Measurements from ENCODE around the gene STARD10.

STARD10 gene, protein sequence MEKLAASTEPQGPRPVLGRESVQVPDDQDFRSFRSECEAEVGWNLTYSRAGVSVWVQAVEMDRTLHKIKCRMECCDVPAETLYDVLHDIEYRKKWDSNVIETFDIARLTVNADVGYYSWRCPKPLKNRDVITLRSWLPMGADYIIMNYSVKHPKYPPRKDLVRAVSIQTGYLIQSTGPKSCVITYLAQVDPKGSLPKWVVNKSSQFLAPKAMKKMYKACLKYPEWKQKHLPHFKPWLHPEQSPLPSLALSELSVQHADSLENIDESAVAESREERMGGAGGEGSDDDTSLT

DNA sequence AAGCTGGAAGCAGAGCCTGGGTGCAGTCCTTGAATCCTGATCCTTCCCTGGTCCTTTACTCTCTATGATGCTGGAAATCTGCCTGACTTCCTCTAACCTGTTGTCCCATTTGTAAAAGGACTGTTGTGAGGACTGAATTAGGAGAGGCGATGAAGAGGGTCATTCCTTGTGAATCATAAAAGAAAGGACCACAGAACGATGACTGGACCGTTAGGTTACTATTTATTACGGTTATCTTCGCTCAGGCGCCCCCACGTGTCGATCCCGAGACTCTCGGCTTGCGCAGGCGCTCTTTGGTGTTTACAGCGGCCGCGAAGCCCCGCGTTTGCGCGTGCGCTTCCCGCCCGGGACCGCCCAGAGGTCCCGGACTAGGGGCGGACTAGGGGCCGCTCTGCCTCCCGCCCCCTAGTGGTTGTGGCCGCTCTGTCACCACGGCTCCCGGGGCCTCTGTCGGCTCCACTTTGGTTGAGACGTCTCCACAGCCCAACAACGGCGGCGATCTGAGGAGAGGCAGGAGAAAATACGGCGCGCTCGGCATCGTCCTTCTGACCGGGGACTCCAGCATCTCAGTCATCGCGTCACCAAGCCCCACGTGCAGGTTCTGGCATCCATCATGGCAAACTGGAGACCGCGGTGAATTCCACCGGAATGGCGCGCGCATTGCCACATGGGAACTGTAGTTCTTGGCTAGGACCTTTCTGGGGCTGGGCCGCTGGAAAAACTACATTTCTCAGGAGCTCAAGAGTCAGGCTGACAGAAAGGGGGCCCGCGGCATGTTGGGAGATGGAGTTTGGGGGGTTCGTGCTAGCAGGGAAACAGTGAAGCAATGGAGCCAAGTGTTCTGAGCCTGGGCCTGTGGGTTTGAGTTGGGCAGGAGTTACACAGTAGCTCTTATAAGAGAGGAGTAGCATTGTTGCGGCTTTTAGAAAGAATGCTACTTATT, at the start of gene STARD10:
STARD10 (minus strand) TSS at position 623 of the 943 bp plus-strand sequence. CDS start 12,866 bp downstream, outside the sequence.
- Histone ChIP-seq H3K4me3 (peak within 1 kb of the TSS; percentile 43 to 57 (median 48)), H3K27ac (peak within 1 kb of the TSS in 20 of 21 experiments; percentile 67 to 95 (median 86))

DNA sequence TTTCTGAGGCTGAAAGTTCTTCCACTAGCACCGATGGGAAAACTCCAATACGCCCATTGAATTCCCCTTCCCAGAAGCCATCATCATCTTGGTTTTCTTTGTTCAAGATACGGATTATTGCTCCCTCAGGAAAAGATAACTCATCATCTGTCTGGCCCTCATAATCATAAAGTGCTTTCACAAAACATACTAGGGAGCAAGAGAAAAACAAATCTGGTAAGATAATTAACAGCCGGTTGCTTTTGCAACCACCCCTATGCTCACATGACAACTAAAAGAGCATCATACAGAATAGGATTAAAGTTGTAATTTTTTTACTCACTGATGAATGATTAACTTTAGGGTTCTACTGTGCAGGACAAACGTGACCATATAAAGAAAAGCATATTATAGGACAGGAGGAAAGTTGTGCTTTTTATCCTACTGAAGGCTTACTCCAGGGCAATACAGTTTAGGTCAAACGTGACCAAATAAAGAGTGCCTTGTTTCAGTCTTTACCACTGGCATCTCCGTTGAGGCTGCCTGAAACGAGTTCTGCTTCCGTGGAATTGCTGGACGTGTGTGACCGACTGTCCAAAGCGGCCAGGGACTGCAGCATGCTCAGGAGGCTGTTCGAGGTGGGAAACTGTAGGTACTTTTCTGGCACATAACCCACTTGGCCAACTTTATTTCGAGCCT, 48.9 kb upstream of the STARD10 start:
- Histone ChIP-seq H3K4me3 (no peak overlapping the region), H3K27ac (peak overlapping the region in 1 of 21 experiments; percentile 18)

DNA sequence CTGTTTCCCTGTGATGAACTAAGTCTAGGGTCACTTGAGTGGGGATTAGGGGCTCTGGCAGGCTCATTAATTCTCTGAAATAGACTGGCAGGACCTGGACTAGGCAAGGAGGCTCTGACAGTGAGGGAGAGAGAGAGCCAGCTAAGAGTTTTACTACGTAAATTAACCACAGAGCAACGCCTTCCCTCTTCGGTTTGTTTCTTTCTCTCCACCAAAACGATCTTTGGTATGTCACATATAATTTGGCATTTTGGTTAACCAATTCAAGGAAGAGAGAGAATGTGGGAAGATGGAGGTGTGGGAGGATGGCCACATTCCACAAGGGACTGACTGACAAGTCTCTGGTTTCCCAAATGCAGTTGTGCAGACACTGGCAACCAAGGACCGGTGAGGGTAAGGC, 48.3 kb upstream of the STARD10 start:
- Histone ChIP-seq H3K27ac (peak overlapping the region in 3 of 21 experiments; percentile 18 to 49 (median 43)), H3K4me3 (no peak overlapping the region)

DNA sequence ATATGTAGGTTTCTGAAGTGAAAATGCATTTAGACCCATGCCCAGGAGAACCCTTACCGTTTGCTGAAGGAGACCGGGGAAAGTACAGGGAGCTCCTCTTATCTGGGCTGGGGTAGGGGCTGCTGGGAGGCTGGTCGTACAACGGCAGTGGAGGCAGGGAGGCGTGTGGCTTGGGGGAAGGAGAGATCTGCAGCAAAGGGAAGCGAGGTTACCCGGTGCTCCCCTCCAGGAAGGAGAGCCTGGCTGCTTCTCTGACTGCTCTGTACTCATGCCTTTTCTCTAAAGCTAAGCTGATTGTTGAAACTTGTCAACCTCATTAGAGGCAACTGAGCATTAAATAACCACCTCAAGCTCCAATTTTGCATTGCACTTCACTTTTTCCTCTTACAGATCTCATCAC, 47.5 kb upstream of the STARD10 start:
- no peak overlapping the region for H3K4me3 ChIP-seq
- no peak overlapping the region for H3K27ac ChIP-seq

DNA sequence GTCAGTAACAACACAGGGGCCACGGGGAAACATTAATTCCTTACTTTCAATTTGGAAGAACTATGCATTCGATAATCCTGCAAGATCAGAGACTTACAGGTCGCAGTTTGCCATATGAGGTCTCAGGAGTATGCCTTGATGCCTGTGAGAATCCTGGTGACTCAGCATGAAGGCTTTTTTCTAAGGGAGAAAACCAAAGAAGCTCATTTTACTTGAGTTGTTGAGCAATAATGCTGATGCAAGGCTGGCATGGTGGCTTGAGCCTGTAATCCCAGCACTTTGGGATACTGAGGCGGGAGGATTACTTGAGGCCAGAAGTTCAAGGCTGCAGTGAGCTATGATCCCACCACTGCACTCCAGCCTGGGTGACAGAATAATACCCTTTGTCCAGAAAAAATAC, 46.9 kb upstream of the STARD10 start:
- no peak overlapping the region for H3K4me3 ChIP-seq
- H3K27ac ChIP-seq, result no peak overlapping the region

DNA sequence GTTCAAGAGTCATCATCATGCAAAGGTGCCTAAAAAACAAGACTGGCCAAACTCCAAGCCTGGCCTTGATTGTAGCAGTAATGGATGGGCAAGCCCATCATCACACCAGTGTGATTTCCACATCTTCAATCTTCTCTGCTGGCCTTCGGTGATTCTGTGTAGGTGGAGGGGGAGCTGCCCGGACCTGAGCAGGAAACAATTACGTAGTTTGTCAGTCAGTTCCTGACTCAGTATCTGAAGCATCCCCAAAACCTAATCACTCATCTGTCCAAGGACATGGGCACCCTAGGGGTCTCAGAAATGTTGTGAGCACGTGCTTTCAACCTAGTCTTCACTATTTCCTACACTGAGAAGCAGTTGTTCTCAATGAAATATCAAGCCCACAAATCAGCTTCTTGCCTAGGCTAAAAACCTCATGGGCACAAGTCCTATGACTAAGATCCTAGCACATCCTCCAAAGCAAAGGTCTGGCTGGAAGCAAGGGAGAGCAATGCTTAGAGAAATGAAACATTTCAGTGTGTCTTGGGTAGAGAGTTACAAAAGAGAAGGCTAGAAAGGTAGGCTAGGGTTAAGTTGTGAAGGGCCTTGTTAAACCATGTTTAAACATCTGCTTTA, 45.0 kb upstream of the STARD10 start:
- Histone ChIP-seq H3K4me3 (no peak overlapping the region), H3K27ac (peak overlapping the region in 5 of 21 experiments; percentile 1 to 34 (median 10))

DNA sequence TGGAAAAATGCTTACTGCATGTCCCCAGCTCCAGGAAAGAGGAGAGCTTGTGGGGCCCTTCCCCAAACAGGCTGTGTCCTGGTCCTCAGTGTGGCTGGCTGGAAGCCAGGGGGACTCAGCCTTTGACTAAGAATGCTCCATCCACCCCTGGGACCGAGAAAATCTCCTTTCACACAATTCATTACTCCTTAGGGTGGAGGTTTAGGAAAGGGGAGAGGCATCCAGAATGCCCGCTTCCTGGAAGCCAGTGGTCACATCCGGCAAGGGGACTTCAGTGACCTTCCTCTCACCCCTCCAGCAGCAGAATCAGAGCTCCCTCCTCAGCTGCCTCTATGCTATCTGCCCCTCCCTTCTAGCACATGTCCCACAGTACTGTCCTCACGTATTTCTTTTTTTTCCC, 42.3 kb upstream of the STARD10 start:
- Histone ChIP-seq H3K27ac (peak overlapping the region in 10 of 21 experiments; percentile 0 to 78 (median 44)), H3K4me3 (no peak overlapping the region)

DNA sequence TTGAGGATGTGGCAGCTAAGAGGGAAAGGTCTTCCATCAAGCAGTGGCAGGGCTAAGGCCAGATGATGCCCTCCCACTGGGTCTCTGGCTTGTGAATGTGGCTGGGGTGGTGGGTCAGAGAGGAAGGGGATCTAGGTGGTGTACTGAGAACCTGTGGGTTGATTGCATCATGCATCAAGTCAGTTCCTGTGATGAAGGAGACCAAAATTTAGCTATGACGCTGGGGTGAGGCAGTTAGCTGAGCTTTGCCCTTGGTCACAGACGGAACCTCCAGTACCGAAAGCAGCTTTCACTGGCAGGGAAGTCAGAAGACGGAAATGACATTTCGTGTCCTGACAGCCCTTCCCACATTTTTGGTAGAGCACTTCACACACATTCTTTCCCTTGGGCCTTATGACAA, 41.1 kb upstream of the STARD10 start:
- H3K27ac ChIP-seq, result peak overlapping the region in 12 of 21 experiments; percentile 15 to 78 (median 46)
- no peak overlapping the region for H3K4me3 ChIP-seq

DNA sequence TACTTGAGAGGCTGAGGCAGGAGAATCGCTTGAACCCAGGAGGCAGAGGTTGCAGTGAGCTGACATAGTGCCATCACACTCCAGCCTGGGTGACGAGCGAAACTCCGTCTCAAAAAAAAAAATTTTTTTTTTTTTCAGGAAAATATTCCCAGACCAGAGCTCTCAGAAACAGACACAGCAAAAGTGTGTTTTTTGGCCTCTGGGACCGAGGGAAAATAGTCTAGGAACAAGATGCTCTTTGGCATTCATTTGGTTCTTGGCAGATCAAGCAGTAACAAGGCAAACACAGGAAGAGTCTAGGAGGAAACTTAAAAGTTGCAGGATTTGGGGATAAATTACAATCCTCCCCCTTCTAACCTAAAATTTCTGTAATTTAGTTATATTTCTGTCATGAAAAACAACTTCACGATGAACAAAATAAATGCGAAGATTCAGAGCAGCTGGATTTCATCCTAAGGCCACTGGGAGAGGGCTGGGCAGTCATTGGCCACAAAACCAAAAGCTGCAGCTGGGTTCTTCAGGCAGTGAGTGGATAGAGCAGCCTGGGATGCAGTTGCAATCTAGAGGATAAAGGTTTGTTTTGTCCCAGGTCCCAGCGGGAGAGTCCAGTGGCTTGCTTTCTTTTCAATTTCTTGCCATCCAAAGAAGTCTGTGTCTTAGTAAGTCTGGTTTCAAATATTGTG, 40.1 kb upstream of the STARD10 start:
- H3K4me3 ChIP-seq, result no peak overlapping the region
- H3K27ac ChIP-seq, result peak overlapping the region in 8 of 21 experiments; percentile 15 to 78 (median 36)

DNA sequence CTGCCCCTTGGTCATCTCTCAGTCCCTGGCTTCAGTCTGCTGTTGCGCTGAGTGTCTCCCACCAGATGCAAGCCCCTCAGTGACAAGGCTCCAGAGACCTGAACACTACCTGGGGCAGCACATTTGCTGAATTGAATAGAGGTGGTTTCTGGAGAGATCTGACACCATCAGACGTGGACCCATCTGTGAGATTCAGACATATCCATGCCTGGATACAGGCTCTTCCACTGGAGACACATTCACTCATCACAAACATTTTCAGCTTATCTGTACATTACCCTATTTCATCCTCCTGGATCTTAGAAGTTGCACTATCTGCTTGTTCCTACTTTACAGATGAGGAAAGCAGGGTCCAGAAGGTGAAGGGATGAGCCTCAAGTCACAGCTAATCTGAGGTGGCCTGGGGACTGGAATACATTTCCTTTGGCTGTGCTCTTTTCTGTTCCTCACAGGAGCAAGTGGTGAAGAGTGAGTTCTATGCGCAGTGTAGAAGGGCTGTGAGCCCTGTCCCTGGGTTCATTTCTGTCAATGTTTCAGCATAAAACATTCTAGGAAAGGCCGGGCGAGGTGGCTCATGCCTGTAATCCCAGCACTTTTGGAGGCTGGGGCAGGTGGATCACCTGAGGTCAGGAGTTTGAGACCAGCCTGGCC, 39.4 kb upstream of the STARD10 start:
- H3K27ac ChIP-seq, result peak overlapping the region in 6 of 21 experiments; percentile 11 to 78 (median 26)
- no peak overlapping the region for H3K4me3 ChIP-seq

DNA sequence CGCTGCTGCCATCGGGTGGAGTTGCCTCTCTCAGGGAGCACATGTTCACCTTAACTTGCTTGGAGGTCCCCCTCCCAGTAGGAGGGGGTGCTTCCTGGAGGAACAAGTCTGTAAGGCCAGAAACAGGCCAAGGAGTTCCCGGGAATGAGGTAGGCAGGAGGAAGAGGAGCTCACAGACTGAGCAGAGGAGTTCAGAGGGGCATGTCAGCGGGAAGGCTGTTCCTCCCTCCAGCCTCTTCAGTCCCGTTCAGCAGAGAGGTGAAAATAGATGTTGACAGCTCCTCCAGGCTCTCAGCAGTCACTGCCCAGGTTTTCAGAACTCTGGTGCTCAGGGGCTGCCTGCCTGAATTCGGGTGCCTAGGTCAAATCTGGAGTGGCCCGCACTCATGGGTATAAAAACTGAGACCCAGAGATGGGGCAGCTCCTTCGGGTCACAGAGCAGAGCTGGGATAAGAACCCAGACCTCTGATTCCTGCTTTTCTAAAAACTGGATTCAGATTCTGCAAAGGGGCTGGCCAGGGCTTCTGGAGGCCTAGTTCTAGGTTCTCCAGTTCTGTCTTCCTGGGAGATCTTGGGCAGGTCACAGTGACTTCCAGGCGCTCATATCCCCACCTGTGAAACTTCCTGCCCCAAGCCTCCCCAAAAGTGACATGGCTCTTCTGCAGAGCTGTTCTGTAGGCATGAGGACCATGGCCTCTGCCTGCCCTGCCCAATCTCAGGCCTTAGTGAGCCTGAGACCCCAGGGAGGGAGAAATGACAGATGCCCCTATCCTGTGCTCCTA, 38.6 kb upstream of the STARD10 start:
- peak overlapping the region in 8 of 21 experiments; percentile 11 to 78 (median 25) for H3K27ac ChIP-seq
- H3K4me3 ChIP-seq, result no peak overlapping the region

DNA sequence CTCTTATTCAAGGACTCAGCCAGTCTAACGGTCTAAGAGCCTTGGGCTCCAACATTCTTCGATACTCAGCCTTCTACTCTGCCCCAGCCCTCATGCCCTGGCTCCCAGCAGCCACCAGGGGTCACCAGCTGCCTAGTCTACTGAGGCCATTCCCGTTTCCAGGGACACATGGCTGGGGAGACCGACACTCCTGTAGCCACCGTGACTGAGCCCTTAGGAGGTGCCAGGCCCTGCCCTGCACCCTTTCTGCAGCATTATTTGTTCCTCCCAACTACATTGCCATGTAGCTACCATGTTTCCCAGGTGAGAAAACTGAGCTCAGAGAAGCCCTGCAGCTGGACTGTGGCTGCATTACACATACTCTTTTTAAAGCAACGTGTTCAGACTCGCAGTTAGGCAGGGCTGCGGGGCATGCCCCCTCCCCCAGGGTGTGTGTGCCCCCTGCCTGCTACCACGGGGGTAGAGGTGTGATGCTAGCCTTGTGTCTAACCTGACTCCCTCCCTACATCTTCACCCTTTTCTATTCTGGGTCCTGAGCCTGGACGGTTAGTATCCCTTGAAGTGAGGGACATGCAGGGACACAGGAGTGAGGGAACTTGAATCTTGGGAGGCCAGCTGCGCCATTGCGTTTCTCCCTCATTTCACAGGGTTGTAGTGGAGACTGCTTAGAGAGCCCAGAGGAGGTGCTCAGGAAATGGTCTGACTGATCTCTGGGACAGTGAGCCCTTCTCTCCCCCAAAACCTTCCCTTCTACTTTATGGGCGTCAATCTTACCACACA, 37.9 kb upstream of the STARD10 start:
- Histone ChIP-seq H3K27ac (peak overlapping the region in 6 of 21 experiments; percentile 14 to 78 (median 25)), H3K4me3 (no peak overlapping the region)

DNA sequence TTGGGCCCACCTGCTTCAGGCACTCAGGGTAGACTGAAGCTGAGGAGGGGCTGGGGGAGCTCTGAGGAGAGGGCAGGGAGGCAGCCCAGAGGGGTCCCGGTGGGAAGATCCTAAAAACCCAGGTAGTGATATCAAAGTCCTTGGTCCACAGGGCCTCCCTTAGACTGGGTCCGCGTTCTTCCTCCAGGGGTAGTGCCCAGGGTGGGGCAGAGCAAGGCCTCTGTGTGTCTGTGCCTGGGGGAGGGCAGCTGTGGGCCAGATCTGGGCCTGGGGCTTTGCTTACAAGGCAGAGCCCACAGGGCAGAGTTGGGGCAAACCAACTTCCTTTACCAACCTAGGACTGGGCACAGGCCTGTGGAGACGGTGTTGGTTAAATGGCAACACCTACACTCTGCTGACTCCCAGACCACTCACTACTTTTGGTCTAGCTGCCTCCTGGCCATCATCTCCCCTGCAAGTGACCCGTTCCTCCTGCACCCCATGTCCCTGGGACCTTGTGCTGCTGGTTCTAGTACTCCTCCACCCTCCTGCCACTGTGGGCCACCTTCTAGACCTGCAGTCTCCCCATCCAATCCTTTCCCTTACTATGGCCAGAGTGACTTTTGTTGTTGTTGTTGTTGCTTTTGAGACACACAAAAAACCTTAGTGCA, 36.2 kb upstream of the STARD10 start:
- H3K27ac ChIP-seq, result peak overlapping the region in 2 of 21 experiments; percentile 27 to 77

DNA sequence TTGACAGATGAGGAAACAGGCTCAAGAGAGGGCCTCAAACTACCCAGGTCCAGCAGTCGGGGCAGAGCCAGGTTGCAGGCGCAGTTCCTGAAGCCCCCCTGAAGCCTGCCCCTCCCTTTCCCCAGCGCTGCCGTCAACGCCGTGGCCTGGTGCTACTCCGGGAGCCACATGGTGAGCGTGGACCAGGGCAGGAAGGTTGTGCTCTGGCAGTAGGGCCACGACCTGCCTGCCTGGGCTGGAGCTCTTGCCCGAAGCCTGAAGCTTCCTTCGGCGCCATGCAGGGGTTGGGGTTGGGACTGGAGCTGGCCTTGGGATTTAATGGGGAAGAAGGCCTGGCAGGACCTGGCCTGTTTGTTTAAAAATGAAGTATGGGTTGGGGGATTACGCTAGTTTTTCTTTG, 35.3 kb upstream of the STARD10 start:
- no peak overlapping the region for H3K4me3 ChIP-seq
- peak overlapping the region in 5 of 21 experiments; percentile 7 to 77 (median 31) for H3K27ac ChIP-seq

More for the DNA sequence above, 36.2 kb upstream of the STARD10 start:
- H3K4me3 ChIP-seq, result no peak overlapping the region

DNA sequence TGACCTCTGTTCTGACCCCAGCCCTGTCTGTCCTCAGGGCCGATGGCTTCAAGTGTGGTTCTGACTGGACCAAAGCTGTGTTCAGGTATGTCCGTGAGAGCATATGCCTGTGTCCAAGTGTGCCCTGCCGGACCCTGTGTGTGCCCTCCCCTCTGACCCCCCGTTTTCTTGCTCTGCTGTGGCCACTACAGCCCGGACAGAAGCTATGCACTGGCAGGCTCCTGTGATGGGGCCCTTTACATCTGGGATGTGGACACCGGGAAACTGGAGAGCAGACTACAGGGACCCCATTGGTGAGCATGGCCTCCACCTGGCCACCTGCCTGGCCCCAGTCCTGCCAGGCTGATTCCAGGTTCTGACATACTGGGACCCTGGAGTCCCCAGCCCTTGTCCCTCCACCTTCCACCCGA, 34.9 kb upstream of the STARD10 start:
- Histone ChIP-seq H3K4me3 (no peak overlapping the region), H3K27ac (peak overlapping the region in 13 of 21 experiments; percentile 7 to 77 (median 51))

DNA sequence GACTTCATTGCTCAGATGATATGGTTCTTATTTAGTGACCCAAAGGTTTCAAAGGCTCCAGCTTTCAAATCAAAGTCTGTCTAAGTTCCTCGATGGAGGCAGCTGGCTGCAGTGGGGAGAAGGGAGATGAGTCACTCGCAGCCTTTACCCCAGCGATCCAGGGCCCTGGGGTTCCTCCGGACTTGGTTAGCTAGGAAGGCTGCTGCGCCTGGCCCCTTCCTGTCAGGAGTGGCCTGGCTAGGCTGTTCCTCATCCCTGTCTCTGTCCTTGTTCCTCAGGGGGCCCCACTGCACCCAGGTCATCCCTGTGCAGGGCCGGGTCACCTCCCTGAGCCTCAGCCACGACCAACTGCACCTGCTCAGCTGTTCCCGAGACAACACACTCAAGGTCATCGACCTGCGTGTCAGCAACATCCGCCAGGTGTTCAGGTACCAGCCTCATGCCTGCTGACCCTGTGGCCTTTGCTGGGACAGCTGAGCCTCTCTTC, 34.3 kb upstream of the STARD10 start:
- Histone ChIP-seq H3K27ac (peak overlapping the region in 17 of 21 experiments; percentile 19 to 77 (median 47)), H3K4me3 (no peak overlapping the region)

All from skin epidermis (tissue), 12 donors.